Tibial nerve (tissue), 4 donors: ENCODE measurements around the gene NKD1.

ENCODE experiments used
- CTCF ChIP-seq, 5 experiments: fragments of 200-600 bp in 3 of 5; fragments of 450-650 bp in 2 of 5; sonication (generic) in 3 of 5; IDR thresholded peaks; one replicate each; pipeline ENCODE4 v1.5.1; 2016 to 2019; ENCODE audit warnings: antibody characterized with exemption in 5 of 5, mild to moderate bottlenecking in 3 of 5, moderate library complexity in 2 of 5
- EP300 ChIP-seq, 2 donors: sonication (generic); formaldehyde crosslinking; IDR thresholded peaks; one replicate each; pipeline ENCODE4 v1.6.1; 2017; ENCODE audit warnings: antibody characterized with exemption in 2 of 2, mild to moderate bottlenecking in 1 of 2
- POLR2A ChIP-seq, 2 donors: fragments of 450-650 bp; IDR thresholded peaks; one replicate each; pipeline ENCODE4 v1.6.1; 2017; ENCODE audit warnings: antibody characterized with exemption in 2 of 2, mild to moderate bottlenecking in 2 of 2, moderate library complexity in 2 of 2

DNA sequence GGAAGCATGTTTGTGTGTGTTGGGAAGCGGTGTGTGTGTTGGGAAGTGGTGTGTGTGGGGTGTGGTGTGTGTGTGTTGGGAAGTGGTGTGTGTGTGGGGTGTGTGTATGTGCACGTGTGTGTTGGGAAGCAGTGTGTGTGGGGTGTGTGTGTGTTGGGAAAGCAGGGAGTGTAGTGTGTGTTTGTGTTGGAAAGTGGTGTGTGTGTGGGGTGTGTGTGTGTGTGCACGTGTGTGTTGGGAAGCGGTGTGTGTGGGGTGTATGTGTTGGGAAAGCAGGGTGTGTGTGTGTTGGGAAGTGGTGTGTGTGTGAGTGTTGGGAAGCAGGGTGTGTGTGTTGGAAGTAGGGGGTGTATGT, 144.4 kb downstream of the NKD1 start:
- no peak for TF ChIP-seq CTCF (IDR thresholded peaks at IDR 0.05)
- TF ChIP-seq EP300 (IDR thresholded peaks at IDR 0.05): no peak
- no peak for TF ChIP-seq POLR2A (IDR thresholded peaks at IDR 0.05)
